SK-N-SH treated with all-trans-retinoic acid at 6 μM for 48 hours (cell line): ENCODE results near the gene DHX15.

Source experiments
- ARNTL ChIP-seq: fragments of 450-650 bp; formaldehyde crosslinking; IDR thresholded peaks from 2 replicates; pipeline ENCODE4 v1.5.0; 2020; ENCODE audit warnings: low read depth, mild to moderate bottlenecking, moderate library complexity, borderline replicate concordance
- GLIS3 ChIP-seq: fragments of 250-450 bp; sonication (Bioruptor Pico); IDR thresholded peaks from 2 replicates; pipeline ENCODE4 v1.5.0; 2020; ENCODE audit warnings: mild to moderate bottlenecking, moderate library complexity
- OSR1 ChIP-seq: fragments of 250-450 bp; sonication (Bioruptor Pico); IDR thresholded peaks from 2 replicates; pipeline ENCODE4 v1.8.0; 2022; ENCODE audit warnings: moderate library complexity, mild to moderate bottlenecking, inconsistent platforms
- RARB ChIP-seq: fragments of 250-450 bp; sonication (Bioruptor Pico); IDR thresholded peaks from 2 replicates; pipeline ENCODE4 v1.8.0; 2021; ENCODE audit warnings: mild to moderate bottlenecking, moderate library complexity
- ZNF565 ChIP-seq: fragments of 450-650 bp; formaldehyde crosslinking; conservative IDR thresholded peaks from 2 replicates; pipeline ENCODE4 v1.5.0; 2020; ENCODE audit warnings: low read depth, mild to moderate bottlenecking, moderate library complexity
- ZNF8 ChIP-seq: fragments of 450-650 bp; formaldehyde crosslinking; IDR thresholded peaks from 2 replicates; pipeline ENCODE4 v1.5.0; 2020; ENCODE audit warnings: mild to moderate bottlenecking, moderate library complexity
- TF ChIP-seq, protein P1 (sequence below): fragments of 250-450 bp; sonication (Bioruptor Pico); IDR thresholded peaks from 2 replicates; pipeline ENCODE4 v1.8.0; 2020; ENCODE audit warnings: mild to moderate bottlenecking, moderate library complexity, borderline replicate concordance

DNA sequence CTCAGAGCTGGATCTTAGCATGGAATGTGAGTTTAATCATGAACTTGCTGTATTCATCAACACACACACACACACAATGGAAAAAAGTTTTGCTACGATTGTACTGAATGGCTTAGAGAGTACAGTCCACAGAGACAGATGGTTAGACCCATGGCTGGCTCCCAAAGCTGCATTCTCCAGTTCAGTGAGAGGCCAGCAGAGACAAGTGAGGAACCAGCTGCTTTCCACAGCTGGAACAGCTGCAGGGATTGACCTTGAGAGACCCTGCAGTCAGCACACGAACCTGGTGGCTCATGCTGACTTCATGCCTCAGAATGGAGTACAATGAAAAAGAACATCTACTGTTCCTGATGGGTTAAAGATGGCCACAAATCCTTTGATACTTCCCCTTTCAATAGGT lies 94.5 kb downstream of the DHX15 start:
- TF ChIP-seq GLIS3 (CRISPR knock-in tag) = no peak
- TF ChIP-seq, protein P1, sequence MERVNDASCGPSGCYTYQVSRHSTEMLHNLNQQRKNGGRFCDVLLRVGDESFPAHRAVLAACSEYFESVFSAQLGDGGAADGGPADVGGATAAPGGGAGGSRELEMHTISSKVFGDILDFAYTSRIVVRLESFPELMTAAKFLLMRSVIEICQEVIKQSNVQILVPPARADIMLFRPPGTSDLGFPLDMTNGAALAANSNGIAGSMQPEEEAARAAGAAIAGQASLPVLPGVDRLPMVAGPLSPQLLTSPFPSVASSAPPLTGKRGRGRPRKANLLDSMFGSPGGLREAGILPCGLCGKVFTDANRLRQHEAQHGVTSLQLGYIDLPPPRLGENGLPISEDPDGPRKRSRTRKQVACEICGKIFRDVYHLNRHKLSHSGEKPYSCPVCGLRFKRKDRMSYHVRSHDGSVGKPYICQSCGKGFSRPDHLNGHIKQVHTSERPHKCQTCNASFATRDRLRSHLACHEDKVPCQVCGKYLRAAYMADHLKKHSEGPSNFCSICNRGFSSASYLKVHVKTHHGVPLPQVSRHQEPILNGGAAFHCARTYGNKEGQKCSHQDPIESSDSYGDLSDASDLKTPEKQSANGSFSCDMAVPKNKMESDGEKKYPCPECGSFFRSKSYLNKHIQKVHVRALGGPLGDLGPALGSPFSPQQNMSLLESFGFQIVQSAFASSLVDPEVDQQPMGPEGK = no peak
- TF ChIP-seq RARB (CRISPR knock-in tag) = no peak
- no peak for TF ChIP-seq ZNF8 (CRISPR knock-in tag)
- TF ChIP-seq ARNTL (CRISPR knock-in tag) = no peak
- TF ChIP-seq ZNF565 = no peak
- no peak for TF ChIP-seq OSR1
